Right hindlimb (tissue), 1 donor: Measurements from ENCODE around the gene PARVB.
A peak's percentile ranks its signal among the peaks of the same experiment; 100 is the strongest.
"Not testable (repeated sequence)": the region's sequence is repeated elsewhere in the genome, so short reads cannot be mapped to it uniquely, and the experiment has no call there.

Experiments
- DNase-seq: peaks from one replicate; pipeline ENCODE4 v3.0.0-alpha.2; 2018

The PARVB gene

DNA sequence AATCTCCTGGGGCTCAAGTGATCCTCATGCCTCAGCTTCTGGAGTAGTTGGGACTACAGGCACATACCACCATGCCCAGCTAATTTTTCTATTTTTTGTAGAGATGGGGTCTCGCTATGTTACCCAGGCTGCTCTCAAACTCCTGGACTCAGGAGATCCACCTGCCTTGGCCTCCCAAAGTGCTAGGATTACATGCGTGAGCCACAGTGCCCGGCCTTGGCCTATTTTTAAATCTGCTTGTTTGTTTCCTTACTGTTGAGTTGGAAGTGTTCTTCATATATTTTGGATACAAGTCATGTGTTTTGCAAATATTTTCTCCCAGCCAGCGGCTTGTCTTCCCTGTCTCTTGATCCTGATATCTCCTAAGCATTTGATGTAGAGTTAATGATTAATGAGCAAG, 5.0 kb downstream of the PARVB start:
- no peak for DNase-seq

- no peak for DNase-seq
These were observed 6.1 kb downstream of the PARVB start for GRCh38 chr22:44030051-44030701.

GRCh38 chr22:44030702-44031082, 6.6 kb downstream of the PARVB start:
- no peak for DNase-seq

DNA sequence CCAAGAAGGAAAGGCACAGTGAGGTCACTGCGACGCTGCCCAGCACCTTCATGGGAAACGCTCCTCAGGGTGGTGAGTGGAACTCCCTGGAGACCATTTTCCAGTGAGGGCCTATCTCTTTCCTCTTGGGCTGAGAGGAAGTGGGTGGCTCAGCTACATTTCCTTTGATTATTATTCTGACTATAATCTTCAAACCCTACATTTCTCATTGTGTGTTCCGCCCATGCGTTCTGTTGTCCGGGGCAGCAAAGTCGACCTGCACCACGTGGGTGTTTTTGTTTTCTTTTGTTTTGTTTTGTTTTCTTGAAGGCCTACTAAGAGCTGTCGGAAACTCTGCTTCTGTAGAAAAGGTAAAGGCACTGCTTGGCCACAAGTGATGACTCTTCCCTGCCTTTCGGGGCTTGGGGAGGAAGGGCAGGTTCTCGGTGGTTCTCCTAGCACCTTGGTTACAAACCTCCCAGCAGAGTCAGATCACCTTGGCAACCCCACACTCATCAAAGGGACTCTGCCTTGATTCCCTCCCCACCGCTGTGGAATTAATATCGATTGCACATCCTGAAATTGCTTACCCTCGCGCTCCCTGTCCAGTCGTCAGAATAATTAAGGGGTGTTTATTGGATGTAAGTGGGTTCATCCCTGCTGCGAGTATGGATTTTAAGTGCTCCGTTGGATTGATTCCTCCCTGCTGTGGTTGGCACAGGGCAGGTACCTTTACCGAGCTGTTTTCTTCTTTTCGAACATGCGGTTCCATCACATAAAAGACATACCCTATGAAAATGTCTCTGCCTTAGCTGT, 7.3 kb downstream of the PARVB start:
- no peak for DNase-seq

DNA sequence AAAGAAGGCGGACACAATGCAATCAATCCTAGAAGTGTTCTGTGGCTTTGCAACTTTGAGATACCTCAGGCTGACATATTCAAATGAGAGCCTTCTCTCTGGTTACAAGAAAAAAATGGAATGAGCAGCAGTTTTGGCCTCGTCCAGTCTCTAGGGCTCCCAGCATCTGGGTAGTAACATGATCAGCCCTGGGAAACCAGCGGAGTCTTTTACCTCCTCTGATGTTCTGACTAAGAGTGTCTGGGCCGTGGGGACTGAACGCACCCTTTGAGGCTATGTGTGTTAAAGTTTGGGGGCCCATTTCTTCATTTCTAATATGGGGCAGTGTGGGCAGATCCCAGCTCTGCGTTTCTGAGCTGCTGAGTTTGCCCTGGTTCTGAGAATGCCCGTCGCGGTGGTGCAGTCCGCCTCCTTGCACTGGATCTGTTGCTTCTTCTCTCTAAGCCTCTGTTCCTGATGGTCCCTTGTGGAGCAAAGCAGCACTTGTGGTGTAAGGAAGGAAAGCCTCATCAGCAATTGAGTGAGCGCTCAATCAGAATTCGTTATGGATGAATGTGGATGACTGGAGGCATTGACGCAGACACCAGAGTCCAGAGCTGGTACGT, 8.1 kb downstream of the PARVB start:
- peak; percentile 66 for DNase-seq

DNA sequence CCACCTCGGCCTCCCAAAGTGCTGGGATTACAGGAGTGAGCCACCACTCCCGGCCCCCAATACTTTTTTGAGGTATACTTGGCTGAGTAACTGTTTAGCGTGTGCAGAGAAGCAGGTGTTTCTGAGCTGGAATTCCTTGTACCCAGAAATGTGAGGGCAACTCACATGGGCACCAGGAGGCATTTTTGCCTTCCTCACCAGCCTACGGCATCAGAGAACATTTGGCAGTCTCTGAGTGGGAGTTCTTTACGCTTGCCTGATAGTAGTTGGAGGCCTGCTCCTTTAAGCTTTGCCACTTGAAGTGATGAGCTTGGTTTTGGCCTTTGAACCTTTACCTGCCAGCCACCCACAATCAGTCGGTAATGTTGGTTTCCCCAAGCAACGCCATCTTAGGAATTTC, 9.2 kb downstream of the PARVB start:
- no peak for DNase-seq

- DNase-seq = peak; percentile 66
These were observed 9.6 kb downstream of the PARVB start for GRCh38 chr22:44033694-44034093.

- peak; percentile 45 for DNase-seq
These were observed 13.6 kb downstream of the PARVB start for GRCh38 chr22:44037519-44038375.

DNA sequence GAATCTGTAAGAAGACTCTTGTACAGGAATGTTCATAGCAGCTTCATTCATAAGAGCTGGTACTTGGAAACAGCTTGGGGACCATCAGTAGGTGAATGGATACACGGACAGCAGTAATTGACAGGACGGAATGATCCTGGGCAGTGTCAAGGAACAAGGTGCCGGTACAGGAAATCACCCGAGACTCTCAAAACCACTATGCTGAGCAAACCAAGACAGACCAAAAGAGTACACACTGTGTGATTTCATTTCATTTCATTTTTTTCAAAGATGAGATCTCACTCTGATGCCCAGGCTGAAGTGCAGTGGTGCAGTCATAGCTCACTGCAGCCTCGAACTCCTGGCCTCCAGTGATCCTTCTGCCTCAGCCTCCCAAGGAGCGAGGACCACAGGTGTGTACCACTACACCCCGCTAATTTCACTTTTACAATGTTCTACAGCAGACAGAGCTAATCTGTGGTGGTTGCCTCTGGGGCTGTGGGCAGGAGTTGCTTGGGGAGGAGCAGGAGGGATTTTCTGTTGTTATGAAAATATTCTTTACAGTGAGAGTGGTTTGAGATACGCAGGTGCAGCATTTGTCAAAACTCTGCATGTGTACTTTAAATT, 15.6 kb downstream of the PARVB start:
- DNase-seq = no peak

DNA sequence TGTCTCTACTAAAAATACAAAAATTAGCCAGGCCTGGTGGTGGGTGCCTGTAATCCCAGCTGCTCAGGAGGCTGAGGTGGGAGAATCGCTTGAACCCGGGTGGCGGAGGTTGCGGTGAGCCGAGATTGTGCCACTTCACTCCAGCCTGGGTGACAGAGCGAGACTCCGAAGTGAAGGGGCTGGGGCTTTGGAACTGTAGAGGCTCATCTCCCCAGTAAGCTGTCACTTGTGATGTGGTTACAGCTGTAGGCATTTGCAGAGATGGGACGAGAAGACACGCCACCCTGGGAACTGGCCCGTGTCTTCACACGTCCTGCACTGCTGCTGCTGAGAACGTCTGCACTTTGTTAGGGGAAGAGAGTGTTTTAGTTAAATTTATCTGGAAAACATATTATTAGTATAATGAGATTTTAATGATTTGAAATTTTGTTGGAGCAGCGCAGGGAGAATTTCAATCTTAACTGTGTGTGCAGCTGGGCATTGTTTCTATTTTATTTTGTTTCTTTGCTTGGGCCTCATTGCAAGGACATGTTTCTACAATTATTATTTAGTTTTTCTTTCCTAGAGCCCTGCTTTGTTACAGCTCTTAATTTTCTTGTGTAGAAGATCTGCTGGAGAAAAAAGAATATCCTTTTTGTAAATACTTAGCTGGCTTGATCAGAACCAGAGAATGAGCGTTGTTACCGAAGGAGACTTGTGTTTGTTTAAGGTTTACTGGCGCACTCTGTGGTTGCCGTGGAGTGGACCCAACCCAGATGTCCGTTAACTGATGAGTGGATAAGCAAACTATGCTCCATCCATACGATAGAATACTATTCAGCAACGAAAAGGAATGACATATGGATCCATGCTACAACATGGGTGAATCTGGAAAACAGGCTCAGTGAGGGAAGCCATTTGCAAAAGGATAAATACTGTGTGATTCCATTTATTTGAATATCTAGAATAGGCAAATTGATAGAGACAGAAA, 18.4 kb downstream of the PARVB start:
- no peak for DNase-seq

DNA sequence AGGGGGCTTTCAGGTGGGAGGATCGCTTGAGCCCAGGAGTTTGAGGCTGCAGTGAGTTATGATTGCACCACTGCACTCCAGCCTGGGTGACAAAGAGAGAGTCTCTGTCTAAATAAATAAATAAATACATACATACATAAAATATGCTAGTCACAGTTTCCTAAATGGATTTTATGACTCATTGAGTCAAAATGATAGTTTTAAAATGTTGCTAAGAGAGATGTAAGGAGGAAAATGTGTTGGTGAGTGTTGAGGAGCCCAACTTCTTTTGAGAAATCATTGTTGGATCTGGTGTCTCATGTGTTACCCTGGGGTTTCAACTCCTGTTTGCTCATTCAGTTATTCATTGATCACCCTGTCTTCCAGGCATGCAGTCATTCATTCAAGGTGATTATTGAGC, 21.0 kb downstream of the PARVB start:
- no peak for DNase-seq

- DNase-seq = no peak
These were observed 22.5 kb downstream of the PARVB start for GRCh38 chr22:44046485-44047141.

DNA sequence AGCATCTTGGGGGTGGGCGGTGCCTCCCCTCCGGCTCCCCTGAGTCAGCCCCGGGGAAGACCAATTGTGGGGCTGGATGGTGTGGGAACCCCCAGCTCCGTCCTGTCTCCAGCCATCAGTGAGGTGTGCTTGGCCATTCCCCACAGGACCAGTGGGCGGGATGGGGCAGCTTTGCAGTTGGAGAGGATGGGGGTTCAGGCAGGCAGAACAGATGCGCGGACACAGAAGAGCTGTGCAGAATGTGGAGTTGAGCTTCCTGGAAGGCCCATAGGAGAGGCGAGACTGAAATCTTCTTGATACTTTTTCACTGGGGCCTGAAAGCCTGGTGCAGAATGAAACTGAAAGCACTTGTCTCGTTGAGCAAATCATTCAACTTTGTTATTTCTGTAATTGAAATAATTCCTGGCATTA, 23.8 kb downstream of the PARVB start:
- DNase-seq = no peak

GRCh38 chr22:44049486-44050231, 25.6 kb downstream of the PARVB start:
- peak; percentile 60 for DNase-seq

DNA sequence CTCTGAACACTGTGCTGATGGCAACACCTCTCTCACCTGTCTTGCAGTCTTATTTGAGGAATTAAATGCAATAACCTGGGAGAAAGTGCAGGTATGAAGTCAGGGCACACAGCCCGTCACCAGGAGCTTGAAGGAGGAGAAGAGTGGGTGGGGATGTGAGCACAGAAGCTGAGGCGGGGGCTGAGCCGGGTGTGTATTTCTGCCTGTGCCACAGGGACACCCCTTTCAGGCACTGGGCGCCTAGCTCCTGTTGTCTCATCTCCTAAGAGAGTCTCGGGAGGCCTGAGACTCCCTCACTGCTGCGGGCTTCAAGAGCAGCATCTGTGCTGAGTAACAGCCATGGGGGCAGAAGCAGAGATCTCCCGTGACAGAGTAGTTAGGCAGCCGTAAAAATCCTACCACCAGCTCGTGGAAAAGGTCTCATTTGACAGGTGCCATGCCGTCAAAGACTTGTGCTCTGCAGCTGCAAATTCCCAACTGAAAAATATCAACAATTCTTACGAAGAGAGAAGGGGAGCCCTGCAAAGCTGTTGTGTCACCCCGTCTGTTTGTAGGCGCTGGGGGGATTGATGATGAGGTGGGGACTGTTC, 26.8 kb downstream of the PARVB start:
- DNase-seq = no peak

DNA sequence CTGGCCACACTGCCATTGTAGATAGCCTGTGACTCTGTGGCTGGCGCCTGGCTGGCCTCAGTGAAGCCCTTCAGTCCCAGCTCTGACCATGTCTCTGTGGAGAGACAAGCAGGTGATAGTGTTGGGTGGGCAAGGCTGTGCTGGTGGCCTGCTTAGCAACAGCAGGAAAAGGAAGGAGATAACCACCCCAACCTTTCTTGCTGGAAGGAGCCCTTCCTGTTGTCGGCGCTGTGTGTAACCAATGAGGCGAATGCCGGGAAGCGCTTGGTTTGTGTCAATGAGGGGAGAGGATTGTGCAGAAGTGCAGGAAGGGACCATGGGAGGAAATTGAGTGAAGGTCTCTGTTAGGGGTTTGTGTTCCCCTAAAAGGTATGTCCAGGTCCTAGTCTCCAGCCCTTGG, 27.3 kb downstream of the PARVB start:
- DNase-seq = no peak

DNA sequence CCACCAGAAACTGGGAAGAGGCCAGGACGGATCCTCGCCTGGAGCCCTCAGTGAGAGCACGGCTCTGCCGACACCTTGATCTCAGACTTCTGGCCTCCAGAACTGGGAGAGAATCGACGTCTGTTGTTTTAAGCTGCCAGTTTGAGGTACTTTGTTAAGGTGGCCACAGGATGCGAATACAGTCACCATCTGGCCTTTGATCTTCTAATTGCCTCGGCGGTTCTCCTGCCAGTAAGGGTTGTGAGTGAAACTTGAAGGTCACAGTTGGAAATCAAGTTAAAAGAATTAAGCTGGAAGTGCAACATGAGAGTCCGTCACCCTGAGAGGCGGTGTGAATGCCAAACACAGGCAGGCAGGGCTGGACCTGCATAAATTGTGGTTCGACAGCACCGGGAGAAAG, 27.9 kb downstream of the PARVB start:
- DNase-seq = no peak

DNA sequence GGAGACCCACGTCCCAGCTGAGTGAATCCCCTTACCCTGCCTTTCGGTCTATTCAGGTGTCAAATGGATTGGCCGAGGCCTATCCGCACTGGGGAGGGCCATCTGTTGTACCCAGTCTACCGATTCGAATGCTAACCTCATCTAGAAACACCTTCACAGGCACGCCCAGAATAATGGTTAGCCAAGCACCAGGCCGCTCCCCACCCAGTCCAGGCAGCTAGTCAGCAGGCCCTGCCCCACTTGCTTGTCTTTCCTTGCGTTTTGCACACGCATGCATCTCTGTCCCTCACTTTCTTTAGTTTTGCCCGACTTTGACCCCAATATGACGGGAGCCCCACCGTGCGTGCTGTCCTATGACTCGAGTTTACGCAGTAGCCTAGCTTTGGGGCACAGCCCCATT, 31.7 kb downstream of the PARVB start:
- DNase-seq = no peak

- not testable (repeated sequence) for DNase-seq
These were observed 32.5 kb downstream of the PARVB start for GRCh38 chr22:44056649-44057048.
